Astrocyte (in vitro differentiated cells and primary cell): ENCODE measurements around the gene GRIN3B. TPM values are rescaled to one million over a fixed set of nuclear protein-coding genes. Genes with fewer than 3 reads are reported as not detected.

Experiments
- DNase-seq: peaks from one replicate; pipeline ENCODE4 v3.0.0-alpha.2; 2010; ENCODE audit warnings: low read depth
- FAIRE-seq: peaks from 2 replicates; lab custom pipeline; 2011; peaks lifted over from hg19 to GRCh38; lab: Jason Lieb, UNC
- H2AFZ ChIP-seq: 2 replicates; pipeline ENCODE4 v1.6.0; 2012; ENCODE audit warnings: low read depth, low read length, inconsistent platforms
- H3K27ac ChIP-seq: 2 replicates; pipeline ENCODE4 v1.5.1; 2011; ENCODE audit warnings: low read depth, low read length, inconsistent platforms
- H3K27me3 ChIP-seq: 2 replicates; pipeline ENCODE4 v1.6.0; 2011; ENCODE audit warnings: low read length, inconsistent platforms; ENCODE audit not compliant: insufficient read depth
- H3K36me3 ChIP-seq: 2 replicates; pipeline ENCODE4 v1.5.1; 2011; ENCODE audit warnings: low read length, inconsistent platforms; ENCODE audit not compliant: insufficient read depth
- H3K4me1 ChIP-seq: 2 replicates; pipeline ENCODE4 v1.5.1; 2011; ENCODE audit warnings: low read length, inconsistent platforms; ENCODE audit not compliant: insufficient read depth
- H3K4me2 ChIP-seq: 2 replicates; pipeline ENCODE4 v1.6.0; 2012; ENCODE audit warnings: low read length, inconsistent platforms
- H3K4me3 ChIP-seq: 2 replicates; pipeline ENCODE4 v1.5.1; 2011; ENCODE audit warnings: low read depth, mild to moderate bottlenecking, low read length, inconsistent platforms; ENCODE audit not compliant: insufficient read depth
- H3K79me2 ChIP-seq: 2 replicates; pipeline ENCODE4 v1.6.0; 2012; ENCODE audit warnings: mild to moderate bottlenecking, low read length, inconsistent platforms; ENCODE audit not compliant: insufficient read depth
- H3K9ac ChIP-seq: 2 replicates; pipeline ENCODE4 v1.6.0; 2012; ENCODE audit warnings: mild to moderate bottlenecking, low read length, inconsistent platforms
- H3K9me3 ChIP-seq: 2 replicates; pipeline ENCODE4 v1.5.1; 2012; ENCODE audit warnings: low read depth, mild to moderate bottlenecking, low read length, inconsistent platforms; ENCODE audit not compliant: insufficient read depth
- H4K20me1 ChIP-seq: 2 replicates; pipeline ENCODE4 v1.6.0; 2012; ENCODE audit warnings: low read length, inconsistent platforms; ENCODE audit not compliant: insufficient read depth
- H3K27ac Mint-ChIP-seq: one replicate; pipeline ENCODE4 v1.8.0; 2021; ENCODE audit warnings: mild to moderate bottlenecking, mixed read lengths; ENCODE audit not compliant: unreplicated experiment
- H3K27me3 Mint-ChIP-seq: one replicate; pipeline ENCODE4 v1.8.0; 2021; ENCODE audit warnings: low read depth, mixed read lengths; ENCODE audit not compliant: unreplicated experiment
- H3K36me3 Mint-ChIP-seq: one replicate; pipeline ENCODE4 v1.8.0; 2021; ENCODE audit warnings: low read depth, mixed read lengths; ENCODE audit not compliant: unreplicated experiment
- H3K4me1 Mint-ChIP-seq: one replicate; pipeline ENCODE4 v1.8.0; 2021; ENCODE audit warnings: low read depth, mixed read lengths; ENCODE audit not compliant: unreplicated experiment
- H3K4me3 Mint-ChIP-seq: one replicate; pipeline ENCODE4 v1.8.0; 2021; ENCODE audit warnings: mild to moderate bottlenecking, moderate library complexity, mixed read lengths; ENCODE audit not compliant: unreplicated experiment
- H3K9me3 Mint-ChIP-seq: one replicate; pipeline ENCODE4 v1.8.0; 2021; ENCODE audit warnings: mild to moderate bottlenecking, mixed read lengths; ENCODE audit not compliant: unreplicated experiment
- CTCF ChIP-seq: IDR thresholded peaks from 2 replicates; pipeline ENCODE4 v1.5.1; 2011; ENCODE audit warnings: low read depth, mild to moderate bottlenecking, inconsistent platforms, low read length, moderate library complexity; ENCODE audit not compliant: insufficient read depth
- EZH2 ChIP-seq: IDR thresholded peaks from 2 replicates; pipeline ENCODE4 v1.6.1; 2012; ENCODE audit warnings: mild to moderate bottlenecking, low read length, inconsistent platforms; ENCODE audit not compliant: insufficient read depth
- total RNA-seq: library from RNA; stranded (reverse); gene quantifications from 2 replicates; pipeline ENCODE4 v1.2.1, GENCODE V29; 2021

The GRIN3B gene
- total RNA-seq, 1 donor from 2014 or later = 2.7 TPM

- no peaks in the 10 kb centered on the region for H3K36me3 Mint-ChIP-seq
- H4K20me1 ChIP-seq = peaks cover 10% of the 10 kb centered on the region
- H3K4me3 Mint-ChIP-seq = no peak overlapping the region
- FAIRE-seq = no peak
- H3K4me1 ChIP-seq = no peaks in the 10 kb centered on the region
- no peak overlapping the region for H2AFZ ChIP-seq
- H3K9me3 Mint-ChIP-seq = no peaks in the 10 kb centered on the region
- no peaks in the 10 kb centered on the region for H3K9me3 ChIP-seq
- DNase-seq = no peak
- H3K4me1 Mint-ChIP-seq = no peaks in the 10 kb centered on the region
- H3K9ac ChIP-seq = no peak overlapping the region
- H3K79me2 ChIP-seq = no peaks in the 10 kb centered on the region
- H3K4me2 ChIP-seq = no peak overlapping the region
- H3K27me3 Mint-ChIP-seq = peaks cover 14% of the 10 kb centered on the region
- H3K27me3 ChIP-seq = peaks cover 11% of the 10 kb centered on the region
- H3K27ac Mint-ChIP-seq = no peak overlapping the region
- no peak overlapping the region for H3K27ac ChIP-seq
- no peaks in the 10 kb centered on the region for H3K36me3 ChIP-seq
- no peak overlapping the region for H3K4me3 ChIP-seq
- TF ChIP-seq CTCF (no peak), EZH2 (no peak)
Measured at GRCh38 chr19:1004204-1004802, 4.1 kb downstream of the GRIN3B start.

GRCh38 chr19:1004803-1005664 is 4.8 kb downstream of the GRIN3B start:
- Mint-ChIP-seq H3K9me3 (no peaks in the 10 kb centered on the region), H3K4me1 (no peaks in the 10 kb centered on the region), H3K27me3 (peaks cover 10% of the 10 kb centered on the region), H3K4me3 (no peak overlapping the region), H3K36me3 (no peaks in the 10 kb centered on the region), H3K27ac (no peak overlapping the region)
- Histone ChIP-seq H3K27ac (no peak overlapping the region), H4K20me1 (peaks cover 17% of the 10 kb centered on the region), H3K4me2 (no peak overlapping the region), H3K9ac (no peak overlapping the region), H3K9me3 (no peaks in the 10 kb centered on the region), H3K4me1 (no peaks in the 10 kb centered on the region), H3K4me3 (no peak overlapping the region), H3K79me2 (no peaks in the 10 kb centered on the region), H2AFZ (no peak overlapping the region), H3K36me3 (no peaks in the 10 kb centered on the region), H3K27me3 (peaks cover 8% of the 10 kb centered on the region)
- FAIRE-seq = no peak
- TF ChIP-seq CTCF = no peak
- no peak for TF ChIP-seq EZH2
- no peak for DNase-seq
